Activated naive CD8-positive, alpha-beta T cell (primary cell): ENCODE measurements around the gene VAV3.
"Not testable (repeated sequence)": the region's sequence is repeated elsewhere in the genome, so short reads cannot be mapped to it uniquely, and the experiment has no call there.

Experiments
- H3K27ac Mint-ChIP-seq: one replicate; pipeline ENCODE4 v1.8.0; 2021; ENCODE audit warnings: mixed read lengths
- H3K27me3 Mint-ChIP-seq: one replicate; pipeline ENCODE4 v1.8.0; 2021; ENCODE audit warnings: mixed read lengths
- H3K36me3 Mint-ChIP-seq: one replicate; pipeline ENCODE4 v1.8.0; 2021; ENCODE audit warnings: mixed read lengths
- H3K4me1 Mint-ChIP-seq: one replicate; pipeline ENCODE4 v1.8.0; 2021; ENCODE audit warnings: low read depth, mixed read lengths
- H3K4me3 Mint-ChIP-seq: one replicate; pipeline ENCODE4 v1.8.0; 2021; ENCODE audit warnings: mild to moderate bottlenecking, mixed read lengths
- H3K9me3 Mint-ChIP-seq: one replicate; pipeline ENCODE4 v1.8.0; 2021; ENCODE audit warnings: low read depth, mixed read lengths

VAV3 gene

GRCh38 chr1:107776900-107777663 is 187.9 kb downstream of the VAV3 start:
- H3K27ac Mint-ChIP-seq = no peak overlapping the region
- H3K36me3 Mint-ChIP-seq = peaks cover 8% of the 10 kb centered on the region
- peaks cover under 1% of the 10 kb centered on the region for H3K4me1 Mint-ChIP-seq
- H3K27me3 Mint-ChIP-seq = no peaks in the 10 kb centered on the region
- no peaks in the 10 kb centered on the region for H3K9me3 Mint-ChIP-seq
- H3K4me3 Mint-ChIP-seq = no peak overlapping the region

GRCh38 chr1:107771377-107771776 is 193.6 kb downstream of the VAV3 start:
- H3K36me3 Mint-ChIP-seq = peaks cover 24% of the 10 kb centered on the region

GRCh38 chr1:107767156-107767582 is 197.8 kb downstream of the VAV3 start:
- Mint-ChIP-seq H3K9me3 (no peaks in the 10 kb centered on the region), H3K36me3 (peaks cover 23% of the 10 kb centered on the region), H3K27me3 (no peaks in the 10 kb centered on the region), H3K4me3 (no peak overlapping the region), H3K27ac (no peak overlapping the region), H3K4me1 (no peaks in the 10 kb centered on the region)

More at GRCh38 chr1:107771377-107771776, 193.6 kb downstream of the VAV3 start:
- no peaks in the 10 kb centered on the region for H3K9me3 Mint-ChIP-seq
- no peak overlapping the region for H3K4me3 Mint-ChIP-seq
- H3K4me1 Mint-ChIP-seq = no peaks in the 10 kb centered on the region
- H3K27ac Mint-ChIP-seq = no peak overlapping the region
- no peaks in the 10 kb centered on the region for H3K27me3 Mint-ChIP-seq

- peaks cover 25% of the 10 kb centered on the region for H3K36me3 Mint-ChIP-seq
- H3K4me1 Mint-ChIP-seq = no peaks in the 10 kb centered on the region
- no peaks in the 10 kb centered on the region for H3K9me3 Mint-ChIP-seq
- no peak overlapping the region for H3K27ac Mint-ChIP-seq
- H3K27me3 Mint-ChIP-seq = no peaks in the 10 kb centered on the region
- H3K4me3 Mint-ChIP-seq = no peak overlapping the region
Measured at GRCh38 chr1:107766533-107766932, 198.4 kb downstream of the VAV3 start.

GRCh38 chr1:107762751-107763390 is 202.1 kb downstream of the VAV3 start:
- H3K4me3 Mint-ChIP-seq = no peak overlapping the region

GRCh38 chr1:107760065-107760464 is 204.9 kb downstream of the VAV3 start:
- H3K4me1 Mint-ChIP-seq = no peaks in the 10 kb centered on the region
- H3K4me3 Mint-ChIP-seq = no peak overlapping the region
- no peaks in the 10 kb centered on the region for H3K9me3 Mint-ChIP-seq
- no peak overlapping the region for H3K27ac Mint-ChIP-seq
- peaks cover 24% of the 10 kb centered on the region for H3K36me3 Mint-ChIP-seq
- H3K27me3 Mint-ChIP-seq = no peaks in the 10 kb centered on the region

More at GRCh38 chr1:107762751-107763390, 202.1 kb downstream of the VAV3 start:
- no peak overlapping the region for H3K27ac Mint-ChIP-seq
- no peaks in the 10 kb centered on the region for H3K9me3 Mint-ChIP-seq
- peaks cover 18% of the 10 kb centered on the region for H3K36me3 Mint-ChIP-seq
- H3K4me1 Mint-ChIP-seq = no peaks in the 10 kb centered on the region
- no peaks in the 10 kb centered on the region for H3K27me3 Mint-ChIP-seq

GRCh38 chr1:107750364-107750959 is 214.5 kb downstream of the VAV3 start:
- Mint-ChIP-seq H3K27me3 (no peaks in the 10 kb centered on the region), H3K4me3 (no peak overlapping the region), H3K9me3 (no peaks in the 10 kb centered on the region), H3K27ac (no peak overlapping the region), H3K36me3 (peaks cover 9% of the 10 kb centered on the region), H3K4me1 (no peaks in the 10 kb centered on the region)

- H3K27ac Mint-ChIP-seq = no peak overlapping the region
- no peaks in the 10 kb centered on the region for H3K9me3 Mint-ChIP-seq
- H3K36me3 Mint-ChIP-seq = peaks cover 4% of the 10 kb centered on the region
- H3K27me3 Mint-ChIP-seq = no peaks in the 10 kb centered on the region
- H3K4me1 Mint-ChIP-seq = no peaks in the 10 kb centered on the region
- H3K4me3 Mint-ChIP-seq = no peak overlapping the region
Measured at GRCh38 chr1:107748531-107748930, 216.4 kb downstream of the VAV3 start.

- no peaks in the 10 kb centered on the region for H3K27me3 Mint-ChIP-seq
- no peak overlapping the region for H3K27ac Mint-ChIP-seq
- no peak overlapping the region for H3K4me3 Mint-ChIP-seq
- H3K4me1 Mint-ChIP-seq = no peaks in the 10 kb centered on the region
- no peaks in the 10 kb centered on the region for H3K9me3 Mint-ChIP-seq
- H3K36me3 Mint-ChIP-seq = peaks cover 19% of the 10 kb centered on the region
Measured at GRCh38 chr1:107741242-107741641, 223.7 kb downstream of the VAV3 start.

- Mint-ChIP-seq H3K27me3 (no peaks in the 10 kb centered on the region), H3K36me3 (peaks cover 22% of the 10 kb centered on the region), H3K4me3 (no peak overlapping the region), H3K4me1 (no peaks in the 10 kb centered on the region), H3K9me3 (no peaks in the 10 kb centered on the region), H3K27ac (no peak overlapping the region)
Measured at GRCh38 chr1:107740579-107740978, 224.4 kb downstream of the VAV3 start.

GRCh38 chr1:107739651-107740050 is 225.3 kb downstream of the VAV3 start:
- no peak overlapping the region for H3K4me3 Mint-ChIP-seq
- no peaks in the 10 kb centered on the region for H3K4me1 Mint-ChIP-seq
- no peak overlapping the region for H3K27ac Mint-ChIP-seq
- H3K36me3 Mint-ChIP-seq = peaks cover 30% of the 10 kb centered on the region
- no peaks in the 10 kb centered on the region for H3K9me3 Mint-ChIP-seq
- no peaks in the 10 kb centered on the region for H3K27me3 Mint-ChIP-seq

GRCh38 chr1:107739201-107739600 is 225.8 kb downstream of the VAV3 start:
- no peaks in the 10 kb centered on the region for H3K27me3 Mint-ChIP-seq
- H3K36me3 Mint-ChIP-seq = peaks cover 33% of the 10 kb centered on the region
- H3K27ac Mint-ChIP-seq = no peak overlapping the region
- H3K4me3 Mint-ChIP-seq = no peak overlapping the region
- H3K4me1 Mint-ChIP-seq = no peaks in the 10 kb centered on the region
- H3K9me3 Mint-ChIP-seq = no peaks in the 10 kb centered on the region

GRCh38 chr1:107733401-107733800 is 231.6 kb downstream of the VAV3 start:
- not testable (repeated sequence) for H3K27ac Mint-ChIP-seq, H3K9me3 Mint-ChIP-seq, H3K4me3 Mint-ChIP-seq, H3K4me1 Mint-ChIP-seq, H3K27me3 Mint-ChIP-seq
- H3K36me3 Mint-ChIP-seq = peaks cover 28% of the 10 kb centered on the region

GRCh38 chr1:107727866-107728265 is 237.1 kb downstream of the VAV3 start:
- Mint-ChIP-seq H3K27me3 (no peaks in the 10 kb centered on the region), H3K36me3 (peaks cover 17% of the 10 kb centered on the region), H3K27ac (no peak overlapping the region), H3K4me3 (no peak overlapping the region), H3K4me1 (no peaks in the 10 kb centered on the region), H3K9me3 (no peaks in the 10 kb centered on the region)

- H3K36me3 Mint-ChIP-seq = peaks cover 18% of the 10 kb centered on the region
- H3K27me3 Mint-ChIP-seq = no peaks in the 10 kb centered on the region
- no peaks in the 10 kb centered on the region for H3K4me1 Mint-ChIP-seq
- no peak overlapping the region for H3K27ac Mint-ChIP-seq
- no peak overlapping the region for H3K4me3 Mint-ChIP-seq
- H3K9me3 Mint-ChIP-seq = no peaks in the 10 kb centered on the region
Measured at GRCh38 chr1:107726860-107727259, 238.1 kb downstream of the VAV3 start.
